IMR-90 (cell line): ENCODE results near the gene AMOTL1. TPM values are rescaled to one million over a fixed set of nuclear protein-coding genes. Genes with fewer than 3 reads are reported as not detected.

Source experiments
- ATAC-seq: fragments of 200-7000 bp; cut with Tn5 transposase; 2 replicates; pipeline ENCODE4 v1.9.1; 2020; ENCODE audit warnings: low read depth, mild to moderate bottlenecking, moderate library complexity
- BruUV-seq: library from RNA; stranded (reverse); fragments of 400-500 nt; replicated peaks from 2 replicates; lab custom pipeline; 2021; lab: Mats Ljungman, UMichigan
- CTCF ChIA-PET: fragments of 300-600 bp; formaldehyde crosslinking; extraction: SDS; loops from one replicate; lab custom pipeline; 2021; ENCODE audit warnings: antibody characterized with exemption; lab: Yijun Ruan, JAX
- POLR2A ChIA-PET: fragments of 300-600 bp; sonication (Branson Sonifier 250); formaldehyde crosslinking; loops from one replicate; lab custom pipeline; 2022; ENCODE audit warnings: antibody characterized with exemption; ENCODE audit not compliant: unreplicated experiment; lab: Charles Lee
- DNase-seq: peaks from one replicate; pipeline ENCODE4 v3.0.0; 2013
- H2AFZ ChIP-seq: replicated peaks from 2 replicates; pipeline ENCODE3; 2013; ENCODE audit warnings: low read length, mild to moderate bottlenecking; ENCODE audit not compliant: poor library complexity
- H2AK5ac ChIP-seq: 2 replicates; pipeline ENCODE4 v1.6.1; 2013; ENCODE audit warnings: low read depth, low read length, inconsistent platforms
- H2AK9ac ChIP-seq: replicated peaks from 2 replicates; pipeline ENCODE3; 2013; ENCODE audit warnings: mild to moderate bottlenecking, low read depth, low read length, moderate library complexity; ENCODE audit not compliant: poor library complexity
- H2BK120ac ChIP-seq: 2 replicates; pipeline ENCODE4 v1.6.1; 2013; ENCODE audit warnings: low read depth, low read length, inconsistent platforms
- H2BK15ac ChIP-seq: 3 replicates; pipeline ENCODE4 v1.6.1; 2013; ENCODE audit warnings: low read depth, low read length, inconsistent platforms
- H2BK20ac ChIP-seq: 2 replicates; pipeline ENCODE4 v1.6.1; 2013; ENCODE audit warnings: low read depth, mild to moderate bottlenecking, inconsistent platforms, low read length, moderate library complexity
- H2BK5ac ChIP-seq: 2 replicates; pipeline ENCODE4 v1.6.1; 2013; ENCODE audit warnings: mild to moderate bottlenecking, low read depth, low read length, inconsistent platforms; ENCODE audit not compliant: poor library complexity, severe bottlenecking
- H3K14ac ChIP-seq: replicated peaks from 2 replicates; pipeline ENCODE4 v1.6.1; 2013; ENCODE audit warnings: low read depth, low read length, inconsistent platforms
- H3K18ac ChIP-seq: 2 replicates; pipeline ENCODE4 v1.6.1; 2013; ENCODE audit warnings: low read depth, low read length, control low read depth
- H3K23ac ChIP-seq: 2 replicates; pipeline ENCODE4 v1.6.1; 2013; ENCODE audit warnings: low read depth, low read length, inconsistent platforms
- H3K27ac ChIP-seq: 2 replicates; pipeline ENCODE4 v1.5.1; 2013; ENCODE audit warnings: mild to moderate bottlenecking, control low read depth, low read length; ENCODE audit not compliant: insufficient read depth
- H3K27me3 ChIP-seq: 2 replicates; pipeline ENCODE4 v1.6.1; 2013; ENCODE audit warnings: low read length; ENCODE audit not compliant: control insufficient read depth, insufficient read depth
- H3K36me3 ChIP-seq: 2 replicates; pipeline ENCODE4 v1.6.1; 2013; ENCODE audit warnings: low read length, mixed read lengths; ENCODE audit not compliant: control insufficient read depth, insufficient read depth
- H3K4ac ChIP-seq: 2 replicates; pipeline ENCODE4 v1.6.1; 2013; ENCODE audit warnings: low read depth, low read length, inconsistent platforms
- H3K4me1 ChIP-seq: 2 replicates; pipeline ENCODE4 v1.6.1; 2013; ENCODE audit warnings: low read length, mixed read lengths; ENCODE audit not compliant: control insufficient read depth, insufficient read depth
- H3K4me2 ChIP-seq: 2 replicates; pipeline ENCODE4 v1.6.1; 2013; ENCODE audit warnings: low read depth, mild to moderate bottlenecking, control low read depth, low read length, moderate library complexity
- H3K4me3 ChIP-seq: 2 replicates; pipeline ENCODE4 v1.5.1; 2013; ENCODE audit warnings: low read depth, mild to moderate bottlenecking, control low read depth, low read length, moderate library complexity; ENCODE audit not compliant: insufficient read depth
- H3K56ac ChIP-seq: 2 replicates; pipeline ENCODE4 v1.6.1; 2013; ENCODE audit warnings: low read length, inconsistent platforms; ENCODE audit not compliant: insufficient read depth; ENCODE audit errors: extremely low read depth
- H3K79me1 ChIP-seq, 2 experiments: 2 replicates each; pipeline ENCODE4 v1.6.1; 2013; ENCODE audit warnings: low read length in 2 of 2, inconsistent platforms in 1 of 2, low read depth in 1 of 2
- H3K9ac ChIP-seq: 2 replicates; pipeline ENCODE4 v1.6.1; 2013; ENCODE audit warnings: low read depth, low read length, control low read depth
- H3K9me1 ChIP-seq: 2 replicates; pipeline ENCODE4 v1.6.1; 2013; ENCODE audit warnings: low read length, inconsistent platforms; ENCODE audit not compliant: insufficient read depth
- H3K9me3 ChIP-seq: 2 replicates; pipeline ENCODE4 v1.6.1; 2013; ENCODE audit warnings: low read length; ENCODE audit not compliant: control insufficient read depth, insufficient read depth
- H4K20me1 ChIP-seq: 2 replicates; pipeline ENCODE4 v1.6.1; 2013; ENCODE audit warnings: low read length, inconsistent platforms; ENCODE audit not compliant: insufficient read depth
- H4K5ac ChIP-seq: 2 replicates; pipeline ENCODE4 v1.6.1; 2013; ENCODE audit warnings: mild to moderate bottlenecking, low read depth, low read length, control low read depth
- H4K8ac ChIP-seq, 2 experiments: 2 replicates each; pipeline ENCODE4 v1.6.1; 2013; ENCODE audit warnings: low read depth in 2 of 2, low read length in 2 of 2, control low read depth in 1 of 2, inconsistent platforms in 1 of 2
- H4K91ac ChIP-seq: 2 replicates; pipeline ENCODE4 v1.6.1; 2013; ENCODE audit warnings: low read depth, low read length, inconsistent platforms; ENCODE audit not compliant: insufficient read depth
- BHLHE40 ChIP-seq: fragments of 150-350 bp; IDR thresholded peaks from 2 replicates; pipeline ENCODE4 v1.6.1; 2016; ENCODE audit warnings: mild to moderate bottlenecking, low read depth, low read length
- CEBPB ChIP-seq: IDR thresholded peaks from 2 replicates; pipeline ENCODE4 v1.6.1; 2012; ENCODE audit warnings: low read depth, low read length, improper control_type of control experiment
- CHD1 ChIP-seq: IDR thresholded peaks from 2 replicates; pipeline ENCODE4 v1.6.1; 2012; ENCODE audit warnings: low read depth, low read length, improper control_type of control experiment
- FOS ChIP-seq: fragments of 150-350 bp; IDR thresholded peaks from 2 replicates; pipeline ENCODE4 v1.6.1; 2016; ENCODE audit warnings: low read depth, low read length
- MAFK ChIP-seq: IDR thresholded peaks from 2 replicates; pipeline ENCODE4 v1.6.1; 2012; ENCODE audit warnings: low read depth, low read length, improper control_type of control experiment
- MAZ ChIP-seq: IDR thresholded peaks from 2 replicates; pipeline ENCODE4 v1.6.1; 2012; ENCODE audit warnings: low read depth, mild to moderate bottlenecking, low read length, improper control_type of control experiment, moderate library complexity, borderline replicate concordance
- MXI1 ChIP-seq: IDR thresholded peaks from 2 replicates; pipeline ENCODE4 v1.6.1; 2012; ENCODE audit warnings: low read depth, mild to moderate bottlenecking, low read length, moderate library complexity, borderline replicate concordance
- NFE2L2 ChIP-seq: fragments of 150-350 bp; IDR thresholded peaks from 2 replicates; pipeline ENCODE4 v1.6.1; 2016; ENCODE audit warnings: low read depth, mild to moderate bottlenecking, low read length
- POLR2A ChIP-seq: IDR thresholded peaks from 2 replicates; pipeline ENCODE4 v1.6.1; 2012; ENCODE audit warnings: mild to moderate bottlenecking, low read depth, low read length
- RAD21 ChIP-seq: IDR thresholded peaks from 2 replicates; pipeline ENCODE4 v1.6.1; 2012; ENCODE audit warnings: low read length, improper control_type of control experiment
- RCOR1 ChIP-seq: IDR thresholded peaks from 2 replicates; pipeline ENCODE4 v1.6.1; 2012; ENCODE audit warnings: mild to moderate bottlenecking, low read length, improper control_type of control experiment; ENCODE audit not compliant: insufficient replicate concordance
- RFX5 ChIP-seq: IDR thresholded peaks from 2 replicates; pipeline ENCODE4 v1.8.0; 2012; ENCODE audit warnings: low read depth, mild to moderate bottlenecking, low read length, moderate library complexity
- SMC3 ChIP-seq: fragments of 150-350 bp; IDR thresholded peaks from 2 replicates; pipeline ENCODE4 v1.6.1; 2016; ENCODE audit warnings: low read depth, mild to moderate bottlenecking, antibody characterized with exemption, low read length, moderate library complexity
- WGBS, 2 experiments: methylation state at CpG; one replicate each; pipeline versions ENCODE4 v1.1.5 to v1.1.7; 2013; ENCODE audit warnings: missing lambda C conversion rate in 2 of 2; ENCODE audit not compliant: insufficient read length in 1 of 2; ENCODE audit errors: extremely low coverage in 2 of 2; 5-methylcytosine and 5-hydroxymethylcytosine counted together
- dilution Hi-C: fragments of 300-500 bp; cut with HindIII; formaldehyde crosslinking; loops from one replicate; pipeline ENCODE4 v1.14.3; 2018; ENCODE audit warnings: low sequenced_read_pairs; ENCODE audit not compliant: unreplicated experiment
- in situ Hi-C: fragments of 300-500 bp; cut with MboI; formaldehyde crosslinking; loops from 3 replicates; pipeline ENCODE4 v1.14.3; 2019; ENCODE audit warnings: low sequenced_read_pairs, inconsistent platforms, mixed read lengths
- intact Hi-C: fragments of 100-400 bp; cut with micrococcal nuclease; formaldehyde crosslinking; loops from 2 replicates; pipeline ENCODE4 v1.10.0; 2022
- polyA plus RNA-seq, 3 experiments: library from polyadenylated mRNA; depleted of rRNA; stranded (reverse); fragments of >200 nt; gene quantifications; 2 replicates each; pipeline ENCODE4 v1.2.3, GENCODE V29; 2012; ENCODE audit warnings: low replicate concordance in 1 of 3
- total RNA-seq: library from RNA; depleted of rRNA; stranded (reverse); fragments of >200 nt; gene quantifications from 2 replicates; pipeline ENCODE4 v1.2.3, GENCODE V29; 2012
- TF ChIP-seq, protein P1 (sequence below): fragments of 150-350 bp; IDR thresholded peaks from 2 replicates; pipeline ENCODE4 v1.6.1; 2017; ENCODE audit warnings: mild to moderate bottlenecking, antibody characterized with exemption, low read length, low read depth
- TF ChIP-seq, protein P2 (sequence below): conservative IDR thresholded peaks from 2 replicates; pipeline ENCODE4 v1.5.1; 2012; ENCODE audit warnings: mild to moderate bottlenecking, low read depth, low read length, improper control_type of control experiment
- TF ChIP-seq, protein P3 (sequence below): fragments of 150-350 bp; IDR thresholded peaks from 2 replicates; pipeline ENCODE4 v1.6.1; 2016; ENCODE audit warnings: low read depth, mild to moderate bottlenecking, low read length, moderate library complexity, borderline replicate concordance

Gene AMOTL1
- total and polyA plus RNA-seq, 2 of the 4 experiments (the other 2 are of a cell fraction) = 18.6 to 49.5 TPM

DNA sequence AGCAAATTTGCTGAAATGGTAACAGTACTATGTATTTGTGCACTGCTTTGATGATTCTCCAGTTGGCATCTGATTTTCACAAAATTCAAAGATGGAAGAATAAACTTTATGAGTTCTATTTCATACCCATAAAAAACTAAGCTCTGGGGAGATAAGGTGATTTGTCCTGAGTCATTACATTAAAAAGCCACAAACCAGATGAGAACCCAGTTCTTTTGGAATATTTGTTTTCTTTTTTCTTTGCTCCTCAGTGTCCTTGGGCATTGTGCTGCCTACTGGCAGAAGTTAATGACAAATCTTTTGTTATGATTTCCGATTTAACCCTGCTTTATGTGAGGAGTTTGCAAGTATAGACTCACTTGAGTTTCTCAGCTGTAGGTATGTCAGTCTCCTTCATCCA, 45.4 kb upstream of the AMOTL1 start:
- no peak overlapping the region for H3K56ac ChIP-seq
- H3K4me1 ChIP-seq = no peaks in the 10 kb centered on the region
- no peaks in the 10 kb centered on the region; the same call in 1 of the 2 replicates for H3K9me1 ChIP-seq
- no peak overlapping the region for H3K9ac ChIP-seq
- in situ Hi-C loops (no loop called here), intact Hi-C loops (no loop called here), dilution Hi-C loops (no loop called here)
- H4K91ac ChIP-seq = no peak overlapping the region
- no peak for ATAC-seq
- H3K23ac ChIP-seq = no peak overlapping the region
- no peak overlapping the region for H3K4me2 ChIP-seq
- no peak overlapping the region for H2BK120ac ChIP-seq
- no peak overlapping the region for H3K14ac ChIP-seq
- no peak for DNase-seq
- no peaks in the 10 kb centered on the region for H3K9me3 ChIP-seq
- no peak overlapping the region for H2AK5ac ChIP-seq
- H4K8ac ChIP-seq = no peak overlapping the region
- no CpG with 5 or more reads among the region's 1 CpG for WGBS, 2 experiments
- no peak overlapping the region for H3K18ac ChIP-seq
- H2AK9ac ChIP-seq = no peak overlapping the region
- H4K20me1 ChIP-seq = no peaks in the 10 kb centered on the region
- H3K27ac ChIP-seq = no peak overlapping the region
- ChIA-PET CTCF (interaction anchor here (1.0 kb wide), 1 partner anchor 19 kb away, joined by 4 read pairs; no protein-coding TSS in a partner anchor), POLR2A (no interaction called here)
- BruUV-seq = no TSS peak
- TF ChIP-seq CHD1 (no peak), CEBPB (no peak), MAFK (no peak), RAD21 (no peak), RFX5 (no peak), BHLHE40 (no peak), NFE2L2 (no peak), RCOR1 (no peak), MXI1 (no peak), MAZ (no peak), FOS (no peak), SMC3 (no peak), POLR2A (no peak)
- TF ChIP-seq, protein P1, sequence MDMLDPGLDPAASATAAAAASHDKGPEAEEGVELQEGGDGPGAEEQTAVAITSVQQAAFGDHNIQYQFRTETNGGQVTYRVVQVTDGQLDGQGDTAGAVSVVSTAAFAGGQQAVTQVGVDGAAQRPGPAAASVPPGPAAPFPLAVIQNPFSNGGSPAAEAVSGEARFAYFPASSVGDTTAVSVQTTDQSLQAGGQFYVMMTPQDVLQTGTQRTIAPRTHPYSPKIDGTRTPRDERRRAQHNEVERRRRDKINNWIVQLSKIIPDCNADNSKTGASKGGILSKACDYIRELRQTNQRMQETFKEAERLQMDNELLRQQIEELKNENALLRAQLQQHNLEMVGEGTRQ = no peak
- TF ChIP-seq, protein P2, sequence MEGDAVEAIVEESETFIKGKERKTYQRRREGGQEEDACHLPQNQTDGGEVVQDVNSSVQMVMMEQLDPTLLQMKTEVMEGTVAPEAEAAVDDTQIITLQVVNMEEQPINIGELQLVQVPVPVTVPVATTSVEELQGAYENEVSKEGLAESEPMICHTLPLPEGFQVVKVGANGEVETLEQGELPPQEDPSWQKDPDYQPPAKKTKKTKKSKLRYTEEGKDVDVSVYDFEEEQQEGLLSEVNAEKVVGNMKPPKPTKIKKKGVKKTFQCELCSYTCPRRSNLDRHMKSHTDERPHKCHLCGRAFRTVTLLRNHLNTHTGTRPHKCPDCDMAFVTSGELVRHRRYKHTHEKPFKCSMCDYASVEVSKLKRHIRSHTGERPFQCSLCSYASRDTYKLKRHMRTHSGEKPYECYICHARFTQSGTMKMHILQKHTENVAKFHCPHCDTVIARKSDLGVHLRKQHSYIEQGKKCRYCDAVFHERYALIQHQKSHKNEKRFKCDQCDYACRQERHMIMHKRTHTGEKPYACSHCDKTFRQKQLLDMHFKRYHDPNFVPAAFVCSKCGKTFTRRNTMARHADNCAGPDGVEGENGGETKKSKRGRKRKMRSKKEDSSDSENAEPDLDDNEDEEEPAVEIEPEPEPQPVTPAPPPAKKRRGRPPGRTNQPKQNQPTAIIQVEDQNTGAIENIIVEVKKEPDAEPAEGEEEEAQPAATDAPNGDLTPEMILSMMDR = no peak
- TF ChIP-seq, protein P3, sequence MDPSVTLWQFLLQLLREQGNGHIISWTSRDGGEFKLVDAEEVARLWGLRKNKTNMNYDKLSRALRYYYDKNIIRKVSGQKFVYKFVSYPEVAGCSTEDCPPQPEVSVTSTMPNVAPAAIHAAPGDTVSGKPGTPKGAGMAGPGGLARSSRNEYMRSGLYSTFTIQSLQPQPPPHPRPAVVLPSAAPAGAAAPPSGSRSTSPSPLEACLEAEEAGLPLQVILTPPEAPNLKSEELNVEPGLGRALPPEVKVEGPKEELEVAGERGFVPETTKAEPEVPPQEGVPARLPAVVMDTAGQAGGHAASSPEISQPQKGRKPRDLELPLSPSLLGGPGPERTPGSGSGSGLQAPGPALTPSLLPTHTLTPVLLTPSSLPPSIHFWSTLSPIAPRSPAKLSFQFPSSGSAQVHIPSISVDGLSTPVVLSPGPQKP = no peak
- H4K5ac ChIP-seq = no peak overlapping the region
- H2AFZ ChIP-seq = no peak overlapping the region
- no peak overlapping the region for H2BK15ac ChIP-seq
- H3K79me1 ChIP-seq = no peaks in the 10 kb centered on the region
- no peaks in the 10 kb centered on the region for H3K36me3 ChIP-seq
- no peak overlapping the region for H3K4ac ChIP-seq
- no peak overlapping the region for H3K4me3 ChIP-seq
- H3K27me3 ChIP-seq = peaks cover 13% of the 10 kb centered on the region
- H2BK20ac ChIP-seq = no peak overlapping the region
- H2BK5ac ChIP-seq = no peak overlapping the region
